Activated CD4-positive, alpha-beta T cell treated with anti-CD3 and anti-CD28 coated beads for 4 hours (primary cell): Measurements from ENCODE around the gene ETFRF1.

ENCODE experiments used
- DNase-seq, 2 donors: peaks; one replicate each; pipeline ENCODE4 v3.0.0-alpha.2; 2020

Gene ETFRF1, protein sequence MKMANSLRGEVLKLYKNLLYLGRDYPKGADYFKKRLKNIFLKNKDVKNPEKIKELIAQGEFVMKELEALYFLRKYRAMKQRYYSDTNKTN

DNA sequence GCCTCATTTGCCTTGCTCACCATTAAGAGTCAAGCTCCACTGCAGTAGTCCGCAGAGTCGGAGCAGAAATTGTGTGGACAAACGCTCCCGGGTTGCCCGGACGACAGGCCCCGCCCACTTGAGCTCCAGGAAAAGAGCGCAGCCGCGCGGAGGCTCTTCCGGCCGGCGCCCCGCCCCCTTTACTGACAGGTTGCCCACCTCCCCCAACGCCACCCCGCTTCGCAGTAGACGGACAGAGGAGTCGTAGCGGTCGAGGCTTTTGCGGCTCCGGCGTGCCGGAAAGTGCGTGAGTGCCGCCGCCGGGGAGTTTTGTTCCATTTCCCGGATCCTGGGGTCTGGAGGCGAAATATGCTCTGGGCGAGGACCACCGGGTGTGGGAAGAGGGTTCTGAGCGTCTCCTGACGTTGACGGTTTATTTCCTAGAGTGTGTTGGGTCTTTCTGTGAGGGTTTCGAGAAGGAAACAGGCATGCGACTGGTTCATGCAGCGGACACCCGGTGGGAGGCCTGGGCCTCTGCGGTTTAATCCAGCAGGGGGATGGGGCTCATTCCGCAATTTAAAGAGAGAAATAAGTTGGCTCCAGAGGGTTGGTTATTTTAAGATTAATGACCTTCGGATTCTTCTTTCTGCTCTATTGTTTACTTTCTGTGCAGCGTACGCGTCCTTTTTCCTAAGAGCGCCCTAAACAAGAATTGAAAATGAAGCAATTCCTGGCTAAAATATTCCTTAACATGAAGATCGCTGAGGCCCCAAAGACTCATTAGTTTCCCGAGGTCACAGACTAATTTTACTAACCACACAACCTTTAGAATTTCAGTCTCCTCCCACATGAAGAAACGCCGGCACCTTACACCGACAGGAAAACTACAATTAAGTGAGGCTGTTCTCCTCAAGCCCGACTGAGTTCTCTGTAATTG is at the start of gene ETFRF1, which contains the start of gene DNAI7:
TSS of gene ETFRF1 (plus strand) at position 182 of the 916 bp plus-strand sequence. CDS start 8,720 bp downstream, outside the sequence.
TSS of gene DNAI7 (minus strand) at position 105 of the 916 bp plus-strand sequence. CDS start at position 23, 82 bp downstream.
- DNase-seq = peak; percentile 93 to 94

DNA sequence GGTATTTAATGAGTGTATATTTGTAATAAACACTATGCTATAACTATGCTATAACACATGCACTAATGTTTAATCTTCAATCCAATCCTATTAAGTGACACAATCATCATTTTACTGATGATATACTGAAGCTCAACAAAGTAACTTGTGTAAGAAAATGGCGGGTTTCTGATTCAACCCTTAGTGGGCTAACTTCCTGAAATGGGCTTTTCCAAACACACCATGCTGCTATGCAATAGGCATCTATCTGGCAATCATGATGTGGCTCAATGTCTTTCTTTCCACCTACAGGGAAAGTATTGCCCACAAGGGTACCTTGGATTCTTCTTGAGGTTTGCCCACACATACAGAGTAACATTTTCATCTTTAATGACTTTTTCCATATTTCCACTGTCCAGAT is 48.4 kb upstream of the ETFRF1 start:
- DNase-seq = no peak

DNA sequence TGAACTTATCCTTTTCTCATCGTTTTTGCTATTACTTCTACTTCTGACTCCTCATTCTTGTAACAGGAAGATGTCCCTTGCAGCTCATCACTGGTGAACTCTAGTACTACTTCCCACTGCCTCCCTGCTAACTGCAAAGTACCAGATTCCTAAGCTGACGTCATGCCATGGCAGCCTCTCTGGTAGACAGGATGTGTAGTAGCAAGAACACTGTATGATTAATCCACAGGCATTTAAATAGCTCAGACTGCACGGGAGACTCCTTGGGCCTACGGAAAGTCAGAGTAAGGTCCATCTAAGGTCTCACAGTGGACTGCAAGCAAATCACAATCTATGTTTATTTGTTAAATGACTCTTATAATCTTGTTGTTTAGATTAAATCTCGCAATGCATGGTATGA is 43.6 kb upstream of the ETFRF1 start:
- DNase-seq = no peak

DNA sequence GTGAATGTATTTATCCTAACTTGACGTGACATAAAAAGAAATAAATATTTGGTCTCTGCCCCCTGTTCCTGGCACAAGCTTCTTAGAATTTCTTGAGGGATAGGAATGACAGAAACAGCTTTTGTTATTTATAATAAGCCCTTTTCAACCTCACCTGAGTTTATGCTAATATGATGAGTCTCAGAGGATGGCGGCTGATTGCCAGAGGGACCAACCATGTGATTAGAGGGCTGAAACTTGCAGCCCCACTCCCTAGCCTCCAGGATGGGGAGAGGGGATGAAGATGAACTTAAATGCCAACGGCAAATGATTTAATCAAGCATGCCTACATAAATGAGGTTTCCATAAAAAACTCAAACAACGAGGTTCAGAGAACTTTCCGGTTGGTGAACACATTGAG is 43.0 kb upstream of the ETFRF1 start:
- no peak for DNase-seq

DNA sequence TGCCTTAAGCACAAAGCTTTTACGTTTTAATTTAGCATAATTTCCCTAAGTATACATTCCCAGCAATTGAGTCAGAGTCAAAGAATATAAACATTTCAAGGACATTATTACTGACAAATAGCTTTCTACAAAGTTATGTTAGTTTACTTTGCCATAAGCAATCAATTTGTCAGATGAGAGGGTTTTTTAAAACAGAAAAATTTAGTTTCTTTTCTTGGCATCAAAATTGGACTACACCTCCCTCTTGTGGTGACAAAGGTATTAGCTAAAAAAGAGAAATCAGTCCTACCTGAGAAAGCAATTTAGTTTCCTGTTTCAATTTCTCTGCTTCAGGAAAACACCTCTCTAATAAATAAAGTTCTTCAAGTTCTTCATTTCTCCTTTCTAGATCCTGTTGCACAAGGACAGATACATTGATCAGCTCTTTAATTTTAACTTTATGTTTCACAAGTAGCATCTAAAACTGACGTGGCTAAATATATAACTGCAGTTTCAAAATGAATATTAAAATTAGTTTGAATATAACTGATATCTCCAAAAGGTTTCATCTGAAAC is 39.9 kb upstream of the ETFRF1 start:
- no peak for DNase-seq

DNA sequence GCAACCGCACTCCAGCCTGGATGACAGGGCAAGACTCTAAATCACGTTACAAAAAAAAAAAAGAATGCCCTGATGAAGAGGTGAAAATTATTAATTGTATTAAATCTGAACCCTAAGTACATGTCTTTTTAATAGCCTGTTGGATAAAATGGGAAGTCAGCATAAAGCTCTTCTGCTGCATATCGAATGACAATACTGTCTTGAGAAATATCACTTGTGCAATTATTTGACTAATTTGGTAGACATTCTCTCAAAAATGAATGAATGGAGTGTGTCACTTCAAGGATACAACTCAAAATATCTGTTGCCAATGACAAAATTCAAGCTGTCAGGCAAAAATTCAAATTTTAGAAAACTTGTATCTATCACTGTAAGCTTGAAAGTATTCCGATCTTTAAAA is 39.0 kb upstream of the ETFRF1 start:
- DNase-seq = no peak

DNA sequence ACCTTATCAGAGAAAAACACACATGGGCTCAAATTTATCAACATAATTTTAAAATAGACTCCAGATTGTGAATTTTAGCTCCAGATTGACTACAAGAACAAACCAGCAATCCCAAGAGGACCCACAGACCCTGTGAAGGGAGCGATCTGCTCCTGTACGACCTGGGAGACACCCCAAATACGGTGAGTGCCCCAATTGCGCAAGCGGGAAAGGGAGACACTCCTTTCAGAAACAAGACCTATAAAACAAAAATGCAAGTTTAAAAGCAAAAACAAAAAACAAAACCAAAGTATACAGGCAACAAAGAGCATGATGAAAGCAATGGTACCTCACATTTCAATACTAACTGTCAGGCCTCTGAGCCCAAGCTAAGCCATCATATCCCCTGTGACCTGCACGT is 32.2 kb upstream of the ETFRF1 start:
- DNase-seq = no peak

DNA sequence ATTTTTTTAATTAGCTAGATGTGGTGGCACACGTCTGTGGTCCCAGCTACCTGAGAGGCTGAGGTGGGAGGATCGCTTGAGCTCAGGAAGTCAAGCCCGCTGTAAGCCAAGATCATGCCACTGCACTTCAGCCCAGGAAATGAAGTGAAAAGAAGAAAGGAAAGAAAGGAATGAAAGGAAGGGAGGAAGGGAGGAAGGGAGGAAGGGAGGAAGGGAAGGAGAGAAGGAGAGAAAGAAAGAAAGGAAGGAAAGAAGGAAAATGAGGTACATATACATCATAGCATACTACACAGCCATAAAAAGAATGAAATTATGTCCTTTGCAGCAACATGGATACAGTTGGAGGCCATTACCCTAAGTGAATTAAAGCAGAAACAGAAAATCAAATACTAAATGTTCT is 12.3 kb upstream of the ETFRF1 start:
- no peak for DNase-seq

DNA sequence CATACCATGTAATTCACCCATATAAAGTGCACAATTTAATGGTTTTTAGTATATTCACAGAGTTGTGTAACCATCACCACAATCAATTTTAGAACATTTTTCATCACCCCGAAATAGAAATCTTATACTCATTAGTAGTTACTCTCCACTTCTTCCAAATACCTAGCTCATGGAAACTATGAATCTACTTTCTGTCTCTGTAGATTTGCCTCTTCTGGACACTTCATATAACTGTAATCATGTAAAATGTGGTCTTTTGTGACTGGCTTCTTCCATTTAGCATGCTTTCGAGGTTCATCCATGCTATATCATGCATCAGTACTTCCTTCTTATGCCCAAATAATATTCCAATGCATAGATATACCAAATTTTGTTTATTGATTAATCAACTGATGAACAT is 10.9 kb upstream of the ETFRF1 start:
- DNase-seq = no peak

DNA sequence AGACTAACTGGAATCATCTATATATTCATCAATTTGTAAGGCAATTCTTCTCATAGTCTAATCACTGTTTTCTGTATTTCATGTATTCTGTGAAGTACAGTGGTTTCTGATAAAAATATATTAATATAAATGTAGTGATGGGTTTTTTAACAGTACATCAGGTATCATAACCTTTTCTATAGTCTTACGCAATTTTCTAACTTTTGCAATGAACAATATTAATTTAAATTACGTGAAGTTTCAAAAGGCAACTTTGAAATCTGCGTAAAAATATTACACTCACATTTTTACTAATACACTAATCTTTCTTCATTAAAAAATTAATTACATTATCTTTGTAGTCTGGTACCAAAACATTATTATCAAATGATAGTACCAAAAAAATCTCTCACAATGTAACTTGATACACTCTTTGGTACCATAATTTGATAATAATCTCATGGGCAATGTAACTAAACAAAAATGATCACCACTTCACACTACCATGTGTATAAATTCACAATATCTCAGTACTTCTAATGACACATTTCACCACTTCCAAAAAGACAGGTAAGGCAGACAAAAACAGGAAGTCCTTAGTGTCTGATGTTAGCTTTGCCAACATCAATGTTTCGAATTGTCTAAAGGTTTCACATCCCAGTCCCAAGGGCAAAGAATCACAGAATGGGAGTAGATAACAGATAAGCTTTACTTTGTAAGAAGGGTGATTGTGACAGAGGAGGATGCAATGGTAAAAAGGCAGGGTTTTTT is 8.8 kb upstream of the ETFRF1 start:
- DNase-seq = no peak

DNA sequence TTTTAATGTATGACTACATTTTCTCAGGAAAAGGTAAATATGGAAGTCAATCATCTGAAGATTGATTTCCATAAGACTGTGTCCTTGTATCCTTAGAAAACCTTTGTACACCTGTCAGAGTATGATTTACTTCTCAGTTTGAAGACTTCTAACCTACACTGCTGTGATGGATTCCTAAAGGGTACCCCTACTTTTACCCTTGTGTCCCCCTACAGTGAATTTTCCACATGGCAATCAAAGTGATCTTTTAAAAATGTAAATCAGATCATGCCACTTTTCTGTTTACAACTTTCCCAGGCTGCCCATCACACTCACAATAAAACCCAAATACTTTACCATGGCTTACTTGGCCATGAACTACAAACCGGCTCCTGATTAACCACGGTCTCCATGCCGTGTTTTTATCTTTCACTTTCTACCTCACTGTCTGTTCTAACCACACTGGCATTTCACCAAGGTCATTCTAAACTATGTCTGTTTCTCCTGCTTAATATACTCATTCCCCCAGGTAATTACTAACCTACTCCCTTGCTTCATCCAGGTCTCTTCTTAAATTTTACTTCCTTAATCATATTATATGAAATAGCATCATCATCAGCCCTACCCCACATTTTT is 8.1 kb upstream of the ETFRF1 start:
- peak in 1 of 2 donors; percentile 7 for DNase-seq

DNA sequence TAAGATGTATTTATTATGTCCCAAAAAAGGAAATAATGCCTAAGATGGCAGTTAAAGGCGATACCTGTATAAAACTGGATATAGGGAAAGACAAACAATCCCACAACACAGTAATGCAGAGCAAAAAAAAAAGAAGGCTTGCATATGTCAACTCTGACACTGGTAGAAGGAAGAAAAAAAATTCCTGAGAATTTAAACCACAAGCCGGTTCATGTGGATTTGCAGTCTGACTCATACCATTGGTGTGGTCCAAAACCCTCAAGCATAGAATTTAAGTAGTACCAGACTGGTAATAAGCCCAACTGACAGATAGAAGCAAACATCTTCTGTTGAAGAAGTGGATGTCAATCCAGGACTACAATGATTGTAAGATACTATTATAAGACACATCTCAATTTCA is 7.3 kb upstream of the ETFRF1 start:
- no peak for DNase-seq

DNA sequence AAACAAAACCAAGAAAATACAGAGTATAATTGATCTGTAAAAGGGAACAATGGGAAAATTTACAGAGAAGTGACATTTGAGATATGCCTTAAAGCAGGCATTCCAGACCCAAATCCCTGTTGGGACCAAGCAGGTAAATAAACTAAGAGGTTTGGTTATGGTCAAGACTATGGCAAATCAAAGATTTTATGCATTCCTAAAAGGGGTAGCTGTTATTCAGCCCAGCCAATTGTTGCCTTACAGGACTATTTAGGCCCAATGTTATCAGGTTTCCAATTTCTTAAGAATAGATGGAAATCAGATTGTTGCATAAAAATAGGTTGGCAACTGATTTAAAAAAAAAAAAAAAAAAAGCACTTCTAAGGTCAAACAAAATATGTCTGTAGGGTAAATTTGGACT is 5.4 kb upstream of the ETFRF1 start:
- DNase-seq = no peak

DNA sequence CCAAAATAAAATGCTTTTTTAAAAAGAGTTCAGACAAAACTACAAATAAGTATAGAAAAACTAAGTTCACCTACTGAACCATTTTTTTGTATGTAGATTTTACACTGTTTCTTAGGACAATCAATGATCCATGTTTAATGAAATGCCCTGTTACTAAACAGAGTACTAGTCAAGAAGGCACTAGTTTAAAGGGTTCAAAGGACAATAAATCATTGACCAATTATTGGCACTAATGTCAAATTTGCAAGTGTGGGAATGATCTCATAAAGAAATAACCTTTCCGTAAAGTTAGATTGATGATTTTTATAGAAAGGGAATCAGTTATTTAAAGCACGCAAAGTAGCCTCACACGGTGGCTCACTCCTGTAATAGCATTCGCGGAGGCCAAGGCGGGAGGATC is 4.2 kb upstream of the ETFRF1 start:
- no peak for DNase-seq

DNA sequence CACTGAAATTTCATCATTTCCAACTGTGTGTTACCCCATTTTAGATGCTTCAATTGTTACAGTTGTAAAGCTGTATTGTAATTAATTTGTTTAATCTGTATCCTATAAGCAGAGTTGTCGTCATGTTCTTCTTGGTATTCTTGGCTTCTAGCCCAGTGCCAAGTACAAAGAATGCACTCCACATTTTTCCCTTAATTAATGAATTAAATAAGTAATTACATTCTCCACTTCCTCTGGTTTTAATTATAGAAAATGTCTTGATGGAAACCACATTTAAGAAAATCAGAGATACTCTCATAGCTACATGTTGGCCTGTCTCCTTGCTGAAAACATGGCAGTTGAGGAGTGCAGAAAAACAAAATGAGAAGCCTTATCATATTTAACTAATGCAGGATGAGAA is 823 bp upstream of the ETFRF1 start:
- no peak for DNase-seq

DNA sequence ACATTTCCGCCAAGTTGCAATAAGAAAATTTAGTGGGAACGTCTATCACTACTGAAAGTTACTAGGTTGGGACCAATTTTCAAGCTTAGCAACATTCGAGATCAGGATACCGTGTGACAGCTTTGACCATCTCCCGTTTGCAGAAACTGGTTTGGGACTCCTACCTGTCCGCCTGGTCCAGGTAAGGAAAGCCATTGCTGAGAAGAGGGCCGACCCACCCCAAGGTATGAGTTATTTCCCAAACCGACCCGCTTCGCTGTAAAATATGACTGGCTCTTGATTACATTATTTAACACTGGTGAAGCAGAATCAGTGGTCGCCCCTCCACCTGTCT is 348 bp upstream of the ETFRF1 start:
- DNase-seq = no peak

DNA sequence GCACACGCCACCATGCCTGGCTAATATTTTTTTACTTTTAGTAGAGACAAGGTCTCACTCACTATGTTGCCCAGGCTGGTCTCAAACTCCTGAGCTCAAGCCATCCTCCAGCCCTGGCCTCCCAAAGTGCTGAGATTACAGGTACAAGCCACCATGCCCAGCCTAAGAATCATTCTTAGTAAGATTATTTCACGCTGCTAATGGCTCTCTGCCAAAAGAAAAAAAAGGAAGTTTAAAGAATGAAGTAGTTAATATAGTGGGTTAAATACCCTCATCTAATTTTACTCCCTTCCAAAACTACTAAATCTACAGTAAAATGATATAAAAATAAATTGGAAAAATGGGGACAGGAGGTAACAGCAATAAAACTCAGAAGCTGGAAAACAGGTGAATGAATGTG is 2.6 kb downstream of the ETFRF1 start:
- DNase-seq = no peak

DNA sequence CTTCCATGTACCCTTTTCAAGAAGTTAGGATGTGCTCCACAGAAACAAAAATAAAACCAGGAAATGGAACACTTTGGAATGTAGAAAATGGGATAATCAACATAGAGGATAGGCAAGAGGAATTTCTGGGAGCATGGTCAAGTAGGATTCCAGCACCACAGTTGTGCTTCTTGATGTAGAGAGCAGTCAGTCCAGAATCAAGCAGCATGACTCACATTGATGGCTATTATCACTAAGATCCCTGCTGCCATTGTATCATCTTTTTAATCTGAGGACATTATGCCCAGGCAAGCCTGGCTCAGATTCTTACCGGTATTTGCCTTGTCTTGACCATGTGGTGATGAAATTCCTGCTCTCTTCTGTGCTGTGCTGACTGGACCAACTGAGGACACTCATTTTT is 5.7 kb downstream of the ETFRF1 start:
- no peak for DNase-seq

DNA sequence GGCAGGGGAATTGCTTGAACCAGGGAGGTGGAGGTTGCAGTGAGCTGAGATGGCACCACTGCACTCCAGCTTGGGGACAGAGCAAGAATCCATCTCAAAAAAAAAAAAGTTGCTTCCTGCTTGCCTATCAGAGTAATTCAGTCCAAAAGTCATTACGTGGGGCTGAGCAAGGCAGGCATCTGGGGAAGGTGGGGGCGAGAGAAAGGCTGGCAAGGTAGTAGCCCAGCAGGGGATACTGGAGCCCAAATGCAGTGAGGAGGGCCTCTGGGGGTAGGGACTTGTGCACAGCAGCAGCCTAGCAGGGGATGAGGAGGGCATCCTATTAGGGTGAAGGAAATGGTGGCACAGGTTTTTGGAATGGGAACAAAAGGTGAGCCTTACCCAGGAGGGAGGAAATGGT is 7.1 kb downstream of the ETFRF1 start:
- no peak for DNase-seq

DNA sequence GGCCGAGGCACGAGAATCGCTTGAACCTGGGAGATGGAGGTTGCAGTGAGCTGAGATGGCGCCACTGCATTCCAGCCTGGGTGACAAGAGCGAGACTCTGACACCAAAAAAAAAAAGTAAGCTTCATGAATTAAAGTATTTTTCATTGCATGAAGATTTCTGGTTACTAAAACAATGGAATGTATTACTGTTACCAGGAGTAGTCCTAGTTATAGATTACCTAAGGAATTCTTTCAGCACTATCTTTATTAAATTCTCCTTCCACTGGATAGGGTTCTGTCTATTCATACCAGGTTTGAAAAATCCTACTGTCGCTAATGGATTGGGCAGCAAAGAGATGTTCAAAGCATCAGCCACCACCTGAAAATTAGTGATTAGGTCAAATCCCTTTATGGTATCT is 12.4 kb downstream of the ETFRF1 start:
- no peak for DNase-seq

DNA sequence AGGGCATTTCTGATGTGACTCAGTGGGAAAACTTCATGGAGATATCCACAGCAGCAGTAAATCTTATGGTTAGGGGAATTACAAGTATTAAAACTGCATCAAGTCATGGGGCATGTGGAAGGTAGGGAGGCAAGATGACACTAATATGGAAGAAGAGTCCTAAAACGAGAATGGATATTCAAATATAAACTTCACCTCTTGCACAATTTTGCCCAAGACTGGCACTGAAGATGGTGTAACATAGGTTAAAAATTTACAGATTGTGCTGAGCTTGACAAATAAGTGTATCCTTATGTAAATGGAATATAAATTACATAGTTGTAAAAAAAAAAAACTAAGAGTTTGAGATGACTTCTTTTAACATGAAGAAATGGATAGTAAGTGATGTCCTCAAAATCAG is 12.8 kb downstream of the ETFRF1 start:
- no peak for DNase-seq

DNA sequence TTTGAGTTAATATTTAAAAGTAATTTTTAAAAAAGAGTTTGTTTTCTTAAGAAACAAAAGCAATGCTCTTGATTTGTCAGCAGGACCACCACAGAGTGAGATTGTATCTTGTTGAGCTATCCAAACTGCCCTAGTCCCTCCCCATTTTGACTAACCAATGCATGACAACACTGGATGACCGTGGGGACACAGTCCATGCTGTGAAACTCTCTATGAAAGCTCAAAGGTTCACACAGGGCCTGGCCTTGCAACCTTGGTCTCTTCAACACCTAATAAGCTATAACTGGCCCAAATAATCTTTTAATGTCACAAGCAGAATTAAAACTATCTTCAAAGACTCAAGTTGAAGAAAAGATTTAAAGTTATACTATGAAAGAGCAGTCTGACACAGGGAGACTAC is 13.5 kb downstream of the ETFRF1 start:
- no peak for DNase-seq

DNA sequence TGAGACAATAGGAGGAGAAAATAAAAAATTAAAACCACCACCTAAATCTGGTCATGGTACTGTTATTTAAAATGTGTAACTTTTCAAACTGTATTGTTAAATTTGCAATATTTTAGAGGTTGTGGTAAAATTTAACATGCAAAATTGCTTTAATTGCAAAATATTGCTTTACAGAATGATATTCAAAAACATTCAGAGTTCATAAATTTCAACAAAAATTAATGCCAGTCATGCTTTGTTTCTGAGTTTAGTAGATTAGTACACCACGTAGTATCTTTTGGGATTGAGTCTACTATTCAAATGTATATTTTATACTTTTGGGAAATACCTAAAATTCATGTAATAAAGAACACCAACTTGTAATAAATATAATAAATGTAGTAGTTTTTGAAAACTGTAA is 18.3 kb downstream of the ETFRF1 start:
- DNase-seq = no peak
